Esophagus squamous epithelium (tissue), 5 donors: ENCODE data around the gene MFSD1. TPM values are rescaled to one million over a fixed set of nuclear protein-coding genes. Genes with fewer than 3 reads are reported as not detected.

Experiments used
- DNase-seq: peaks from one replicate; lab custom pipeline; 2025; lab: John Stamatoyannopoulos, UW
- H3K27ac ChIP-seq, 4 donors: fragments of 200-600 bp; sonication (generic); one replicate each; pipeline ENCODE4 v1.5.1; 2016 to 2019; ENCODE audit warnings: mild to moderate bottlenecking in 1 of 4
- H3K27me3 ChIP-seq, 4 donors: fragments of 200-600 bp; sonication (generic); 1 replicate in 3 of 4; 2 replicates in 1 of 4; pipeline versions ENCODE4 v1.5.1 to v1.6.0; 2017 to 2021; ENCODE audit warnings: antibody characterized with exemption in 1 of 4
- H3K36me3 ChIP-seq, 3 donors: fragments of 200-600 bp; sonication (generic); one replicate each; pipeline ENCODE4 v1.5.1; 2016 to 2019
- H3K4me1 ChIP-seq, 3 donors: fragments of 200-600 bp; sonication (generic); one replicate each; pipeline ENCODE4 v1.5.1; 2017 to 2019
- H3K4me3 ChIP-seq, 4 donors: fragments of 200-600 bp; sonication (generic); 1 replicate in 3 of 4; 2 replicates in 1 of 4; pipeline ENCODE4 v1.5.1; 2016 to 2019; ENCODE audit warnings: mild to moderate bottlenecking in 2 of 4, moderate library complexity in 1 of 4
- H3K9me3 ChIP-seq, 3 donors: fragments of 200-600 bp; sonication (generic); one replicate each; pipeline ENCODE4 v1.5.1; 2016 to 2019
- CTCF ChIP-seq, 6 experiments: fragments of 450-650 bp in 4 of 6; fragments of 200-600 bp in 2 of 6; sonication (generic) in 2 of 6; IDR thresholded peaks; one replicate each; pipeline ENCODE4 v1.5.1; 2016 to 2019; ENCODE audit warnings: antibody characterized with exemption in 6 of 6, mild to moderate bottlenecking in 4 of 6, moderate library complexity in 4 of 6
- POLR2A ChIP-seq, 4 donors: fragments of 450-650 bp; IDR thresholded peaks; one replicate each; pipeline ENCODE4 v1.6.1; 2017; ENCODE audit warnings: antibody characterized with exemption in 4 of 4, mild to moderate bottlenecking in 4 of 4, moderate library complexity in 3 of 4
- WGBS, 2 donors: methylation state at CpG; one replicate each; pipeline ENCODE4 v1.1.5; 2018; 5-methylcytosine and 5-hydroxymethylcytosine counted together
- intact Hi-C: fragments of 100-400 bp; cut with DNase I; formaldehyde crosslinking; loops from one replicate; pipeline ENCODE4 v1.15.0; 2022
- total RNA-seq, 4 donors: library from RNA; depleted of rRNA; stranded (reverse); fragments of >200 nt; gene quantifications; one replicate each; pipeline ENCODE4 v1.1.0, GENCODE V29; 2016
- donor health status: DM: yes; HTN: yes; CAD: no.

The MFSD1 gene
- total RNA-seq, 4 donors from 2014 or later = 72.7 to 108 (median 98.2) TPM

GRCh38 chr3:158775426-158776410 is 26.1 kb upstream of the MFSD1 start:
- Histone ChIP-seq H3K9me3 (no peaks in the 10 kb centered on the region), H3K27ac (peak overlapping the region in 2 of 4 donors; percentile 10 to 33), H3K27me3 (no peaks in the 10 kb centered on the region), H3K4me3 (no peak overlapping the region), H3K4me1 (peaks cover 0 to 25% (median 0%) of the 10 kb centered on the region in 3 donors), H3K36me3 (no peaks in the 10 kb centered on the region)
- TF ChIP-seq CTCF (IDR thresholded peaks at IDR 0.05) = no peak
- TF ChIP-seq POLR2A (IDR thresholded peaks at IDR 0.05) = no peak
- intact Hi-C loops = no loop called here
- 80 to 94% methylated on average over 3 of the region's 3 CpGs for WGBS, 2 donors
- no peak for DNase-seq

- H3K27ac ChIP-seq = peak overlapping the region in 1 of 4 donors; percentile 22
- TF ChIP-seq CTCF (IDR thresholded peaks at IDR 0.05) = no peak
- TF ChIP-seq POLR2A (IDR thresholded peaks at IDR 0.05) = no peak
- WGBS, 2 donors = 83 to 93% methylated on average over 6 to 7 of the region's 7 CpGs
- no peaks in the 10 kb centered on the region for H3K9me3 ChIP-seq
- intact Hi-C loops = no loop called here
- no peaks in the 10 kb centered on the region for H3K36me3 ChIP-seq
- no peak for DNase-seq
- H3K4me3 ChIP-seq = no peak overlapping the region
- no peaks in the 10 kb centered on the region for H3K27me3 ChIP-seq
- peaks cover 0 to 20% (median 0%) of the 10 kb centered on the region in 3 donors for H3K4me1 ChIP-seq
Observed at GRCh38 chr3:158776531-158776930, 25.3 kb upstream of the MFSD1 start.

- H3K27me3 ChIP-seq = no peaks in the 10 kb centered on the region
- no peaks in the 10 kb centered on the region for H3K9me3 ChIP-seq
- peak overlapping the region in 1 of 4 donors; percentile 28 for H3K27ac ChIP-seq
- H3K36me3 ChIP-seq = no peaks in the 10 kb centered on the region
- intact Hi-C loops = no loop called here
- peaks cover 0 to 20% (median 0%) of the 10 kb centered on the region in 3 donors for H3K4me1 ChIP-seq
- no peak overlapping the region for H3K4me3 ChIP-seq
- DNase-seq = no peak
- WGBS, 2 donors = 77 to 78% methylated on average over 3 of the region's 3 CpGs
- no peak for TF ChIP-seq POLR2A (IDR thresholded peaks at IDR 0.05)
- no peak for TF ChIP-seq CTCF (IDR thresholded peaks at IDR 0.05)
Observed at GRCh38 chr3:158777161-158777873, 24.5 kb upstream of the MFSD1 start.

GRCh38 chr3:158780766-158781165 is 21.1 kb upstream of the MFSD1 start:
- Histone ChIP-seq H3K27ac (no peak overlapping the region), H3K27me3 (no peaks in the 10 kb centered on the region), H3K4me3 (no peak overlapping the region), H3K9me3 (no peaks in the 10 kb centered on the region), H3K36me3 (no peaks in the 10 kb centered on the region), H3K4me1 (peaks cover 0 to 10% (median 0%) of the 10 kb centered on the region in 3 donors)
- 74 to 82% methylated on average over 1 of the region's 1 CpG for WGBS, 2 donors
- no peak for DNase-seq
- intact Hi-C loops = loop anchor here (10.0 kb wide), 1 partner anchor 116 kb away; no protein-coding TSS in a partner anchor
- no peak for TF ChIP-seq CTCF (IDR thresholded peaks at IDR 0.05)
- no peak for TF ChIP-seq POLR2A (IDR thresholded peaks at IDR 0.05)
